GM19467 (cell line): ENCODE data around the gene PHACTR1.
A peak's percentile ranks its signal among the peaks of the same experiment; 100 is the strongest.

Experiments
- ATAC-seq: cut with Tn5 transposase; IDR thresholded peaks from one replicate; pipeline ENCODE4 v1.9.1; 2021; ENCODE audit warnings: mild to moderate bottlenecking, moderate library complexity; ENCODE audit not compliant: unreplicated experiment

The PHACTR1 gene

DNA sequence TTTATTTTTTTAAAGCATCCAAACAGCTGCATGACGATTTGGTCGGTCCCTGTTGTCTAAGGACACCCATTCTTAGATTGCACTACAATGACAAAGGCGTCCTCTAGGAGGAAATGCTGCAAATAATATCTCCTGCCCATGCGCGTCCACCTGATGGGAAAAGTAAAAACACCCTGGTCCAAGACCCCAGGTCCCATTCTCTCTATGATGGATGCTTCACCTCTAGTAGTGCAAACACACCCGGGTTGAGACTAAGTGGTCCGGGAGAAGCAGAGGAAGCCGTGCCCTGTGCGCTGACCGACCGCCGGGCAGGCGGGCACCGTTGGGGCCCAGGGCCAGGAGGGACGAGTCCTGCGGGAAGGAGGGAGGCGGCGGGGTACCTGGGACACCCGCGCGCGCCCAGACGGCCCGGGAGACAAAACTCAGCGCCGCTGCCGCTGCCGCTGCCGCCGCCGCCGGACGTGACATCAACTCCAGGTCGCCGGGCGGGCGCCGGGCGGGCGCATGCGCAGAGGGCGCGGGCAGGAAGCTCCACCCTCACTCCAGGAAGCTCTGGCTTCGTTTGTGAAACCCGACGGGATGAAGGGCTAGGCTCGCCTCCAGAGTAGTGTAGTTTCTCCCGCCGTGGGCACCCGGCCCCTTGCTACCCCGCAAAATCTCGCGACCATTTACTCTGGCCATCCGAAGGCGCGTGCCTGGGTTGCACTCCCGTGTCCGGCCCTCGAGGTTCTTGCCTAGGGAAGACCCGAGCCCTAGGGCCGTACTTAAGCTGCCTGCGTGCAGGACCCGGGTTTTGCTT lies 611.7 kb downstream of the PHACTR1 start, which contains the start of gene TBC1D7:
Gene TBC1D7 (minus strand): TSS at position 462 of the 799 bp plus-strand sequence. CDS start 1,639 bp downstream, outside the sequence.
- ATAC-seq, result peak; percentile 86

DNA sequence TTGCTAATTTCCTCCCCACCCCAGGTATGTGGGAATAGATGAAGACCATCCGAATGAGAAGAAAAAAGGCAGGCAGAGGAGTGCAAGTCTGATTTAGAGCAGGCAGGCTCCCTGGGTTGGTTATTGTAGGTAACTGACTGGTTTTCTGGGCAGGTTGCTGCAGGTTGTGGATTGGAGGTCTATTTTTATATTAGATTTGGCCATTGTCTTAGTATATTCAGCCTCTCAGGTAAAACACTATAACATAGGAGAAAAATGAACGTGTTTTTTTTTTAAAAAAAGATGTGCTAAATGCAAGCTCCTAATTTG lies 612.3 kb downstream of the PHACTR1 start:
- no peak for ATAC-seq

DNA sequence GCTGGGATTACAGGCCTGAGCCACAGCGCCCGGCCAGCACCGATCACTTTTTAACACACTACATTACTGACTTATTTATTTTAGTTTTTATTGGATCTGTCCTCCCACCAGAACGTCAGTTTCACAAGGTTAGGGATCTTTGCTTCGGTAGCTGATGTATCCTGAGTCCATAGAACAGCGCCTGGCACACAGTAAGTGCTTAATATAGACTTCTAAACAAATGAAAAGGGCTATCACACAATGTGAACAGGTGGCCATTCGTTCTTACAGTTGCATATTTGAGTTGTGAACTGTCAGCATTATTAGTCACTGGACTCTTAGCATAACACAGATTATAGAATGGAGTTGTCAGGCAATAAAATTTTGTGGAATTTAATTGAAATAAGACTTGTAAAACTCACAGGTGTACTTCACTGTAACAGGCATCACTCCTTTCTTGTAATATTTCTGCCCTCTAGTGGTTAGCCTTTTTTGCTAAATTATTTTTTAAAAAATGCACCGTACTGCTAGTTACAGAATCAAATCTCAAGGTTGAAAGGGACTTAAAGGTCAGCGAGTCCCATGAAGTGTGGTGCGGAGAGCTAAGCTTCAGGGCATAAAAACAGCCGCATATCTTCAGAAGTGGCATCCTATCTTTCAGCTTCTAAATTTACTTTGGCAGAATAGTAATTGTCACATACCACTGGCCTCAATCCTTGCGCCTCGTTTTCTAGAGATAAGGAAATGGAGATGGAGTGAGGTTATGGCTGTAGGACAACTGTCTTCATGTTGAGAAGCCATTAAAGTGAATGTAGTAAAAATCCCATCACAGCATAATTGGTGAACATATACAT lies 615.2 kb downstream of the PHACTR1 start:
- ATAC-seq, result no peak

DNA sequence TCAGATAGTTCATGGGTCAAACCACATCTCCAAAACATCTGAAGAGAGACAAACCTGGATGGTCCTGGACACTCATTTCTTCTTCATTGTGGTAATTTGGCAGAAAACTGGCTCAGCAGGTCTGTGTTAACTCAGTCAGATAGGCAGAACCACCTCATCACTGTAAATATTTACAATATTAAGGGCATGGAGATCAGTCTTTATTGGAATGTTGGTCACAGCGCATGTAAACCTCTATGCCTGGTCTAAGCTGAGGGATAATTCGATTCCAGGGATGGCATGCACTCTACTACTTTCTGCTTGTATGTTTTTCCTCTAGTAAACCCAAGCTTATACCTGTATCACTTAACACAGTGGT lies 615.8 kb downstream of the PHACTR1 start:
- no peak for ATAC-seq

DNA sequence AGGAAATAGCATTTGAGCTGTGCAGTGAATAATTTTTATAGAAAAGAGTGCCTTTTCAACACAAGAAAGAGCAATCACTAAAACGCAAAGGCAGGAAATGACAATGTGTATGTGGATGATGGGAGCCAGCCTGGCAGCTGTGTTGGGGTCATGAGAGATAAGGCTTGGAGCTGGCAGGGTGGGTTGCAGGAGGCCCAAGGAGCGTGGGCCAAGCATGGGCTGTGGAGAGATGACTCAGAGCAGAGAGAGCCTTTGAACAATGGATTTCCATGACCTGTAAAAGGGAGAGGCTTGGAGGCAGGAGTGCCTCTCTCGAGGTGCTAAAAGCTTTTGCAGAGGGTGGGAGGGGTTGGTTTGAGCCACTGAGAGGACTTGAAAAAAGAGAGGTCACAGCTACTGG lies 618.4 kb downstream of the PHACTR1 start:
- ATAC-seq, result no peak

DNA sequence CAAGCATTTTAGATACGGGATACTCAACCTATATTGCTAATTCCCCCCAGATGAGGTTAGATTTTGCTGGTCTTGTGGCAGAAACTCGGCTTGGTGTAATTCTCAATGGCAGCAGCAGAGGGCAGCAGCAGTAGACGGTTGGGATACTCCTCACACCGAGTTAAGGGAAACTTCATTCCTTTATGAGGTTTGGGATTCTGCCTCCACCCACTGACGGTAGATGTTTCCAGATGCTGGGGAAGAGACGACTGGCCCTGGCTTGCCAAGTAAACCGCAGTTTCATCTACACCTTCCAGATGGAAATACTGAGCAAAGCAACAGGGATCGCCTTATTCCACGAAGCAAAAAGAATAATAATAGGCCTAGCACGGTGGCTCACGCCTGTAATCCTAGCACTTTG lies 620.0 kb downstream of the PHACTR1 start:
- ATAC-seq, result no peak

DNA sequence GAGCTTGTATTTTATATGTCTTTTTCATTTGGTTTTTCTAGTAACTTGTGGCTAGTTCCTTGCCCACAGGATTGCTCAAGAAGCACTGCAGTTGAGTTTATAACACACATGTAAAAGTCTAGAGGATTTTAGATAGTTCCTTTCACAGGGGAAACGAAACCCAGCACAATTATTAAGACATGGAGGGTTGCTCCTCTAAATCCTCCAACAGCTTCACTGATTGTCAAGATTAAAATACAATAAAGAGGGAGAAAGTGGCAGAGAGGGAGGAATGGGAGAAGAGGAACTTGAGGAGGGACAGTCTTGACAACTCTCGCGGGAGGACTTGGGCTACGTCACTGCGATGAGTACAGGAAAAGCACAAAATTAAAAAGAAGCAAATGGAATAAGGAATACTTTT lies 621.5 kb downstream of the PHACTR1 start:
- ATAC-seq, result no peak
